Osteocyte (in vitro differentiated cells): ENCODE results near the gene PIP4K2C. TPM values are rescaled to one million over a fixed set of nuclear protein-coding genes. Genes with fewer than 3 reads are reported as not detected.

Experiments used
- DNase-seq: peaks from one replicate; pipeline ENCODE4 v3.0.0; 2021; ENCODE audit warnings: mixed read lengths; ENCODE audit not compliant: unreplicated experiment; ENCODE audit errors: extremely low spot score
- H3K27ac Mint-ChIP-seq: one replicate; pipeline ENCODE4 v1.8.0; 2021; ENCODE audit warnings: mild to moderate bottlenecking, mixed read lengths; ENCODE audit not compliant: unreplicated experiment
- H3K27me3 Mint-ChIP-seq: one replicate; pipeline ENCODE4 v1.8.0; 2021; ENCODE audit warnings: mixed read lengths; ENCODE audit not compliant: unreplicated experiment
- H3K36me3 Mint-ChIP-seq: one replicate; pipeline ENCODE4 v1.8.0; 2021; ENCODE audit warnings: mixed read lengths; ENCODE audit not compliant: unreplicated experiment
- H3K4me1 Mint-ChIP-seq: one replicate; pipeline ENCODE4 v1.8.0; 2021; ENCODE audit warnings: mixed read lengths; ENCODE audit not compliant: unreplicated experiment
- H3K4me3 Mint-ChIP-seq: one replicate; pipeline ENCODE4 v1.8.0; 2021; ENCODE audit warnings: mild to moderate bottlenecking, moderate library complexity, mixed read lengths; ENCODE audit not compliant: unreplicated experiment
- H3K9me3 Mint-ChIP-seq: one replicate; pipeline ENCODE4 v1.8.0; 2021; ENCODE audit warnings: mixed read lengths; ENCODE audit not compliant: unreplicated experiment
- CTCF ChIP-seq: fragments of 200-600 bp; sonication (generic); IDR thresholded peaks from 2 replicates; pipeline ENCODE4 v1.5.0; 2021; ENCODE audit warnings: antibody characterized with exemption, mild to moderate bottlenecking, moderate library complexity
- total RNA-seq: library from RNA; stranded (reverse); gene quantifications from 2 replicates; pipeline ENCODE4 v1.2.1, GENCODE V29; 2021

PIP4K2C gene
- total RNA-seq, 1 donor from 2014 or later = 30.4 TPM

- Mint-ChIP-seq H3K27me3 (peaks cover 57% of the 10 kb centered on the region), H3K27ac (no peak overlapping the region), H3K4me3 (no peak overlapping the region), H3K36me3 (peaks cover 27% of the 10 kb centered on the region), H3K4me1 (peaks cover 23% of the 10 kb centered on the region), H3K9me3 (no peaks in the 10 kb centered on the region)
- no peak for TF ChIP-seq CTCF
- DNase-seq = no peak
Observed at GRCh38 chr12:57619434-57620244, 28.6 kb downstream of the PIP4K2C start.

GRCh38 chr12:57620245-57620935, 29.4 kb downstream of the PIP4K2C start:
- Mint-ChIP-seq H3K9me3 (no peaks in the 10 kb centered on the region), H3K4me3 (peak overlapping the region; percentile 75), H3K27ac (no peak overlapping the region), H3K36me3 (peaks cover 22% of the 10 kb centered on the region), H3K4me1 (peaks cover 23% of the 10 kb centered on the region), H3K27me3 (peaks cover 63% of the 10 kb centered on the region)
- no peak for TF ChIP-seq CTCF
- no peak for DNase-seq

GRCh38 chr12:57620936-57621496, 30.0 kb downstream of the PIP4K2C start:
- H3K36me3 Mint-ChIP-seq = peaks cover 17% of the 10 kb centered on the region
- peaks cover 63% of the 10 kb centered on the region for H3K27me3 Mint-ChIP-seq
- peak overlapping the region; percentile 75 for H3K4me3 Mint-ChIP-seq
- no peak overlapping the region for H3K27ac Mint-ChIP-seq
- no peaks in the 10 kb centered on the region for H3K9me3 Mint-ChIP-seq
- DNase-seq = no peak
- peaks cover 22% of the 10 kb centered on the region for H3K4me1 Mint-ChIP-seq
- no peak for TF ChIP-seq CTCF

GRCh38 chr12:57621497-57622292, 30.7 kb downstream of the PIP4K2C start:
- Mint-ChIP-seq H3K9me3 (no peaks in the 10 kb centered on the region), H3K4me3 (peak overlapping the region; percentile 75), H3K27me3 (peaks cover 63% of the 10 kb centered on the region), H3K36me3 (peaks cover 11% of the 10 kb centered on the region), H3K4me1 (peaks cover 17% of the 10 kb centered on the region), H3K27ac (no peak overlapping the region)
- TF ChIP-seq CTCF = peak; percentile 98
- DNase-seq = no peak
